ENCODE measurements around the gene MLXIP. TPM values are rescaled to one million over a fixed set of nuclear protein-coding genes. Genes with fewer than 3 reads are reported as not detected.

The MLXIP gene
- total RNA-seq, 1 experiment from 2014 or later, result 32.4 TPM

DNA sequence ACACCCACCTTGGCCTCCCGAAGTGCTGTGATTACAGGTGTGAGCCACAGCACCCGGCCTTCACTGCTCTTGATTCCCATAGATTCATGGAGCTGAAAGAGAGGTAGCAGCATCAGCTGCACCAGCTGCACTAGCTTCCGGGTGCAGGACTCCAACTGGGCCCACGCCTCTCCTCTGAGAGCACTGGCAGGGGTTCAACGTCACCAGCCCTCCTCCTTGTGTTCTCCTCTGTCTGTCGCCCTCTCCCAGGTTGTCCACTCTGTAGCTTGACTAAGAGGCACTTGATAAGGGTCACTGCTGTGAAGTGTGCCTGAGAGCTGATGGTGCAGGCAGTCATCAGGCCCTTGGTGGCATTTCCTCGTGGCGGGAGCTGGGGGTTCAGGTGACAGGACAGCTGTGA, 28.3 kb downstream of the MLXIP start:
- Histone ChIP-seq H2BK20ac (ENCODE audit: low read depth, low read length, poor library complexity, severe bottlenecking) (no peak overlapping the region), H2AFZ (ENCODE audit: low read length) (no peak overlapping the region), H3K56ac (ENCODE audit: insufficient read length, low read depth, low read length) (no peak overlapping the region), H4K91ac (ENCODE audit: insufficient read length, low read depth, low read length) (no peak overlapping the region), H2BK5ac (ENCODE audit: insufficient read length, low read length) (no peak overlapping the region), H2BK15ac (ENCODE audit: low read depth, low read length) (no peak overlapping the region), H2AK5ac (ENCODE audit: insufficient read length, low read length) (no peak overlapping the region), H3K23ac (ENCODE audit: insufficient read length, low read depth, low read length) (no peak overlapping the region), H3K4me1 (ENCODE audit: insufficient read depth, low read length) (no peaks in the 10 kb centered on the region), H3K79me2 (ENCODE audit: insufficient read depth, low read length) (peaks cover 2% of the 10 kb centered on the region; the same call in 1 of the 2 replicates), H3K9ac (ENCODE audit: extremely low read depth, insufficient read length, low read length) (no peak overlapping the region), H3K4me2 (ENCODE audit: insufficient read depth, insufficient read length, low read length) (no peak overlapping the region), H3K14ac (ENCODE audit: insufficient read depth, low read length) (no peak overlapping the region; the same call in 1 of the 2 replicates), H4K5ac (ENCODE audit: insufficient read length, low read depth, low read length) (no peak overlapping the region), H3K23me2 (ENCODE audit: insufficient read length, low read depth, low read length, poor library complexity, severe bottlenecking) (no peaks in the 10 kb centered on the region), H3T11ph (ENCODE audit: low read length) (no peak overlapping the region), H4K20me1 (ENCODE audit: control insufficient read depth, insufficient read depth, insufficient read length) (no peaks in the 10 kb centered on the region), H3K27me3 (ENCODE audit: insufficient read depth, low read length) (no peaks in the 10 kb centered on the region), H2BK120ac (ENCODE audit: low read depth, low read length, poor library complexity, severe bottlenecking) (no peak overlapping the region), H3K9me3 (ENCODE audit: control insufficient read depth, low read depth, low read length) (no peaks in the 10 kb centered on the region), H2BK12ac (ENCODE audit: insufficient read length, low read depth, low read length) (no peak overlapping the region), H4K8ac (replicated peaks; ENCODE audit: insufficient read length, low read depth, low read length) (no peak overlapping the region), H3K18ac (ENCODE audit: insufficient read length, low read depth, low read length) (no peak overlapping the region), H3K79me1 (ENCODE audit: insufficient read depth, low read depth, low read length, poor library complexity, severe bottlenecking) (no peaks in the 10 kb centered on the region), H3K4ac (ENCODE audit: low read depth, low read length) (no peak overlapping the region), H3K27ac (ENCODE audit: insufficient read length, low read depth, low read length) (no peak overlapping the region)
- Mint-ChIP-seq H3K9me3 (0 out of 5 replicates have a peak, but pooled peaks cover 0 to under 1% of the 10 kb centered on the region in 2 experiments), H3K27me3 (ENCODE audit: low read depth) (no peaks in the 10 kb centered on the region), H3K27ac (peak overlapping the region in 1 of 3 experiments; percentile 96; a peak in 3 of 7 replicates), H3K4me1 (peaks cover 3 to 9% of the 10 kb centered on the region in 2 experiments), H3K36me3 (ENCODE audit: insufficient read depth in 1 of 3, low read depth in 3 of 3) (peaks cover 0 to 5% (median 4%) of the 10 kb centered on the region in 3 experiments; a peak in 1 of 7 replicates), H3K4me3 (no peak overlapping the region)
- no peak for DNase-seq
- TF ChIP-seq CTCF (conservative IDR thresholded peaks at IDR 0.05), result no peak
- WGBS (ENCODE audit: extremely low coverage, insufficient read length, low lambda C conversion rate), result no CpG with 5 or more reads among the region's 8 CpGs

Data from H9 (cell line).